Loucy (cell line): ENCODE data around the gene NKPD1.

Experiments used
- EZH2phosphoT487 ChIP-seq: fragments of 200-600 bp; IDR thresholded peaks from 2 replicates; pipeline ENCODE4 v1.6.1; 2018; ENCODE audit warnings: antibody characterized with exemption, mild to moderate bottlenecking, moderate library complexity, borderline replicate concordance
- TF ChIP-seq, protein P1 (sequence below): fragments of 200-600 bp; sonication (generic); conservative IDR thresholded peaks from 2 replicates; pipeline ENCODE4 v1.5.1; 2014; ENCODE audit warnings: mild to moderate bottlenecking, antibody characterized with exemption, low read length

DNA sequence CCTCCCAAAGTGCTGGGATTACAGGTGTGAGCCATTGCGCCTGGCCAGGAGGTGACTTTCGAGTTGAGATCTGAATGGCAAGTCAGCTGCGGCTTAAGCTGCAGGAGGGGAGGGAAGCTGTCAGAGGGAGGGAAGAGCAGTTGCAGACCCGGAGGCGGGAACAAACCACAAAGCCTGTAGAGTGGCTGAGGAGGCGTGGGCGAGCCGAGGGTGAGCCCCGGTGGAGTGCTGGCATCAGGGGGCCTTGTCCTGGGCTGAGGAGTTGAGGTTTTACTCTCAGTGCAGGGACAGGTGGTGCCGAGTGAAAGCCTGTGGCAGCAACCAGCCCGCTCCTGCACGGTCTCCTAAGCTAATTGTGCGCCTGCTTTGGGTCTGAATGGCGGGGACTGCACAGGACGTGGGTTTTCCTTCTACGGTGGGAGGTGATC is 43.6 kb downstream of the NKPD1 start:
- TF ChIP-seq, protein P1, sequence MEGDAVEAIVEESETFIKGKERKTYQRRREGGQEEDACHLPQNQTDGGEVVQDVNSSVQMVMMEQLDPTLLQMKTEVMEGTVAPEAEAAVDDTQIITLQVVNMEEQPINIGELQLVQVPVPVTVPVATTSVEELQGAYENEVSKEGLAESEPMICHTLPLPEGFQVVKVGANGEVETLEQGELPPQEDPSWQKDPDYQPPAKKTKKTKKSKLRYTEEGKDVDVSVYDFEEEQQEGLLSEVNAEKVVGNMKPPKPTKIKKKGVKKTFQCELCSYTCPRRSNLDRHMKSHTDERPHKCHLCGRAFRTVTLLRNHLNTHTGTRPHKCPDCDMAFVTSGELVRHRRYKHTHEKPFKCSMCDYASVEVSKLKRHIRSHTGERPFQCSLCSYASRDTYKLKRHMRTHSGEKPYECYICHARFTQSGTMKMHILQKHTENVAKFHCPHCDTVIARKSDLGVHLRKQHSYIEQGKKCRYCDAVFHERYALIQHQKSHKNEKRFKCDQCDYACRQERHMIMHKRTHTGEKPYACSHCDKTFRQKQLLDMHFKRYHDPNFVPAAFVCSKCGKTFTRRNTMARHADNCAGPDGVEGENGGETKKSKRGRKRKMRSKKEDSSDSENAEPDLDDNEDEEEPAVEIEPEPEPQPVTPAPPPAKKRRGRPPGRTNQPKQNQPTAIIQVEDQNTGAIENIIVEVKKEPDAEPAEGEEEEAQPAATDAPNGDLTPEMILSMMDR, result no peak
- no peak for TF ChIP-seq EZH2phosphoT487
